Upper lobe of left lung (tissue), 6 donors: ENCODE data around the gene KIRREL3. TPM values are rescaled to one million over a fixed set of nuclear protein-coding genes. Genes with fewer than 3 reads are reported as not detected.

Experiments
- ATAC-seq, 2 donors: fragments of 200-7000 bp; cut with Tn5 transposase; one replicate each; pipeline ENCODE4 v1.9.1; 2022; ENCODE audit warnings: mild to moderate bottlenecking in 2 of 2, moderate library complexity in 2 of 2; ENCODE audit not compliant: low FRiP score in 2 of 2
- DNase-seq, 2 donors: peaks; one replicate each; pipeline ENCODE4 v3.0.0-alpha.2; 2019 to 2020
- H3K27ac ChIP-seq, 4 donors: fragments of 200-600 bp; sonication (generic); one replicate each; pipeline ENCODE4 v1.5.1; 2016 to 2019
- H3K27me3 ChIP-seq, 4 donors: fragments of 200-600 bp; sonication (generic); one replicate each; pipeline ENCODE4 v1.5.1; 2017 to 2019
- H3K36me3 ChIP-seq, 4 donors: fragments of 200-600 bp; sonication (generic); one replicate each; pipeline ENCODE4 v1.5.1; 2016 to 2019
- H3K4me1 ChIP-seq, 4 donors: fragments of 200-600 bp; sonication (generic); one replicate each; pipeline ENCODE4 v1.5.1; 2018 to 2019
- H3K4me3 ChIP-seq, 4 donors: fragments of 200-600 bp; sonication (generic); one replicate each; pipeline ENCODE4 v1.5.1; 2017 to 2019; ENCODE audit warnings: mild to moderate bottlenecking in 2 of 4, moderate library complexity in 1 of 4
- H3K9me3 ChIP-seq, 4 donors: fragments of 200-600 bp; sonication (generic); one replicate each; pipeline ENCODE4 v1.5.1; 2018 to 2019
- CTCF ChIP-seq, 6 experiments: fragments of 450-650 bp in 4 of 6; fragments of 200-600 bp in 2 of 6; sonication (generic) in 2 of 6; IDR thresholded peaks; one replicate each; pipeline ENCODE4 v1.5.1; 2016 to 2019; ENCODE audit warnings: antibody characterized with exemption in 6 of 6
- EP300 ChIP-seq, 4 donors: sonication (generic); formaldehyde crosslinking; IDR thresholded peaks; one replicate each; pipeline ENCODE4 v1.5.1; 2017; ENCODE audit warnings: antibody characterized with exemption in 4 of 4, control low read depth in 2 of 4
- POLR2A ChIP-seq, 4 donors: fragments of 450-650 bp; IDR thresholded peaks; one replicate each; pipeline ENCODE4 v1.5.1; 2016 to 2017; ENCODE audit warnings: antibody characterized with exemption in 4 of 4, mild to moderate bottlenecking in 2 of 4
- POLR2AphosphoS5 ChIP-seq, 2 donors: sonication (generic); formaldehyde crosslinking; IDR thresholded peaks; one replicate each; pipeline ENCODE4 v1.5.1; 2017; ENCODE audit warnings: antibody characterized with exemption in 2 of 2
- WGBS, 2 donors: methylation state at CpG; one replicate each; pipeline ENCODE4 v1.1.5; 2017 to 2018; 5-methylcytosine and 5-hydroxymethylcytosine counted together
- total RNA-seq, 6 donors: library from RNA; depleted of rRNA in 4 of 6; stranded (reverse); fragments of >200 nt in 4 of 6; gene quantifications; one replicate each; pipeline versions ENCODE4 v1.1.0 to v1.2.1, GENCODE V29; 2016 to 2021
- donor health status: DM: no; HTN: no; CAD: no; lungs with moderate emphysema.
- donor health status: DM: no; HTN: yes; CAD: no; lungs with severe emphysema.

KIRREL3 gene
- total RNA-seq, 6 donors from 2014 or later, result 0.22 to 0.24 TPM; not detected in 4

DNA sequence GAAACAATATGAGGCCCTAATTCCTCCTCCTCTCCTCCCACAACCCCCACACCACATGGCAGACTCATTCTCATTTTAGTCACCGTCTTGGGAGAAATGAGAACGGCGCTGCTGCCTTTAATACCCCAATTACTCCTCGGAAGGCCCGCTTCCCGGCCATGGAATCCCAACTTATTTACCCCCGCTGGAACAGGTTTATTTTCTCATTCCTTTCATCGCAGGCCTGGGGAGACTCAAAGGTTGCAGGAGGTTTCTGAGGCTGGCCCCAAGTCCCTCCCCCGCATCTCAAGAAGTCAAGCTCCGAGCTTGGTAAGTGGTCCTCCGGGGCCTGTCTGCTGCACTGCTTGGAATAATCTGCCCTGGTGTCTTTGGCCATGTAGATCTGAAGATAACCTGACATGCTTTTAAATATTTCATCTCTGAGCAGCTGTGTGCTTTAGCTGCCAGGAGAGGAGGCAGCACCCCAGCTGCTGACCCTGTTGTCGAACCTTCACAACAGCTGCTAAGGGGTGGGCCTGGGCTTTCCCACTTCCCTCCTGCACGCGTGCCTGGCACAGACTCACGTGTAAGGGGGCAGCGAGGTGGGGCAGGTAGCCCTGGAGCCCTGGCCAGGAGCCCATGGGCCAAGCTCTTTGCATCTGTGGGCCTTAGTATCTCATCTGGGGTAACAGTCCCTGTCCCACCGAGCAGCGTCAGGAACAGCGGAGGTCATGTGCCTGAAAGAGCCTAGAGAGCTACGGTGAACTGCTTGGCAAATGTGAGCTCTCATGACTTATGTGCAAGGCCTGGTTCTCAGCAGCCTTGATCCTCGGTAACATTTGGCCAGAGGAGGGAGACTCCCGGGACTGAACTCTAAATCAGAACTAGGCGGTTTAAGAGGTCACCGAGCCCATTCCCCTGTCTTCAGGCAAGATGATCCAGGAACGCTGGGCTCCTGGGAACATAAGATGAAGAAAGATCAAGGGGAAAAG lies 480.5 kb downstream of the KIRREL3 start:
- Histone ChIP-seq H3K4me1 (no peaks in the 10 kb centered on the region), H3K27me3 (no peaks in the 10 kb centered on the region), H3K27ac (no peak overlapping the region), H3K9me3 (no peaks in the 10 kb centered on the region), H3K36me3 (no peaks in the 10 kb centered on the region), H3K4me3 (no peak overlapping the region)
- ATAC-seq, result no peak
- DNase-seq, result no peak
- TF ChIP-seq CTCF (IDR thresholded peaks at IDR 0.05) (no peak), POLR2A (IDR thresholded peaks at IDR 0.05) (no peak), POLR2AphosphoS5 (IDR thresholded peaks at IDR 0.05) (no peak), EP300 (IDR thresholded peaks at IDR 0.05) (no peak)
- WGBS, 2 donors, result 86 to 90% methylated on average over 18 to 25 of the region's 25 CpGs

GRCh38 chr11:126518972-126519690 lies 481.4 kb downstream of the KIRREL3 start:
- Histone ChIP-seq H3K4me1 (no peaks in the 10 kb centered on the region), H3K4me3 (no peak overlapping the region), H3K36me3 (no peaks in the 10 kb centered on the region), H3K9me3 (no peaks in the 10 kb centered on the region), H3K27ac (no peak overlapping the region), H3K27me3 (no peaks in the 10 kb centered on the region)
- TF ChIP-seq EP300 (IDR thresholded peaks at IDR 0.05), result no peak
- TF ChIP-seq CTCF (IDR thresholded peaks at IDR 0.05), result no peak
- no peak for TF ChIP-seq POLR2A (IDR thresholded peaks at IDR 0.05)
- TF ChIP-seq POLR2AphosphoS5 (IDR thresholded peaks at IDR 0.05), result no peak
- DNase-seq (no peak), ATAC-seq (no peak)
- 82% methylated on average over 11 of the region's 11 CpGs for WGBS, 2 donors

DNA sequence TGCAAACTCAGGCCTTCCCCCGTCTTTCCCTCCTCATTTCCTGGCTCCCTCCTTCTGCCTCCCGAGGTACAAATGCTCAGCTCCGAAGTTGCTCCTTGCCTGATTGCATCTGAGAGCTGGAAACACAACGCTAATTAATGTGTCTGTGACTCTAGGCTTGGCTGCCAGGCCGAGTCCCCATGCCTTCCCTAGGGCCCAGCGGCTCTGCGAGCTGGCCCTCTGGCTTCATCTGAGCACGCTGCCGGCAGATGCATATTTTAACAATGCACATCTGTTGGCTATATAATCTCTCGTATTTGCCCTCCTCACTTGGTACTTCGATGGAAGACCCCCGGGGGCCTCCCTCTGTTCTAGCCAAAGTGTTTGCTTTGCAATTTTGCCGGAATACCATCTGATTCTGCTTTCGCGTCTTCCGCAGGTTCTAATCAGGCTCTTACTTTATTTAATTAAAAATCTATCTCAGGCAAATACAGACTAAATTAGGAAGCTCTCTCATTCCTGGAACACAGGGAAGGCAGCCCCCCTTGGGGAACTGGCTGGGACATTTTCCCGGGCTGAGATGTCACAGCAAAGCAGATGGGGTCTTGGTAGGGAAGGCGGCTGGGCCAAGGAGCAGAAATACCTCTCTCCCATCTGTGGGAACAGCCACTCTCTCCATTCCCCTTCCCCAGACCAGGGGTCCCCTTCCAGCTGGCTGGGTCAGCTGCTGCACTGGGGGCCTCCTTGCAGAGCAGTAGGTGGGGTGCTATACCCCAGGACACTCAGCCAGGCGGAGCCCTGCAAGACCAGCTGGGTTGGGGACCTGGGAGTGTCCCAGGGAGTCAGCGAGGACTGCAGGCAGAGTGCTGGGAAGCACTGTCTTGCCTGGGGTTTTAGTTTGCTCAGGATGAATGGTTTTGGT lies 482.2 kb downstream of the KIRREL3 start:
- Histone ChIP-seq H3K4me1 (no peaks in the 10 kb centered on the region), H3K36me3 (no peaks in the 10 kb centered on the region), H3K4me3 (no peak overlapping the region), H3K27me3 (no peaks in the 10 kb centered on the region), H3K27ac (no peak overlapping the region), H3K9me3 (no peaks in the 10 kb centered on the region)
- TF ChIP-seq POLR2A (IDR thresholded peaks at IDR 0.05), result no peak
- TF ChIP-seq EP300 (IDR thresholded peaks at IDR 0.05), result no peak
- no peak for TF ChIP-seq POLR2AphosphoS5 (IDR thresholded peaks at IDR 0.05)
- TF ChIP-seq CTCF (IDR thresholded peaks at IDR 0.05), result no peak
- ATAC-seq, result no peak
- 77 to 81% methylated on average over 18 to 20 of the region's 20 CpGs for WGBS, 2 donors
- DNase-seq, result no peak

- H3K27me3 ChIP-seq, result no peaks in the 10 kb centered on the region
- H3K36me3 ChIP-seq, result no peaks in the 10 kb centered on the region
- ATAC-seq (no peak), DNase-seq (no peak)
- H3K4me3 ChIP-seq, result no peak overlapping the region
- WGBS, 2 donors, result 85 to 89% methylated on average over 5 of the region's 5 CpGs
- no peak overlapping the region for H3K27ac ChIP-seq
- H3K4me1 ChIP-seq, result no peaks in the 10 kb centered on the region
- TF ChIP-seq POLR2A (IDR thresholded peaks at IDR 0.05), result no peak
- no peak for TF ChIP-seq EP300 (IDR thresholded peaks at IDR 0.05)
- TF ChIP-seq POLR2AphosphoS5 (IDR thresholded peaks at IDR 0.05), result no peak
- no peak for TF ChIP-seq CTCF (IDR thresholded peaks at IDR 0.05)
- no peaks in the 10 kb centered on the region for H3K9me3 ChIP-seq
These were observed 485.1 kb downstream of the KIRREL3 start for GRCh38 chr11:126515501-126515900.
